K562 (cell line): ENCODE data around the gene GGCT. TPM values are rescaled to one million over a fixed set of nuclear protein-coding genes. Genes with fewer than 3 reads are reported as not detected.
A peak's percentile ranks its signal among the peaks of the same experiment; 100 is the strongest.

Experiments
- ATAC-seq: fragments of 200-7000 bp; cut with Tn5 transposase; 3 replicates; pipeline ENCODE4 v1.9.1; 2020; ENCODE audit warnings: moderate library complexity
- BruUV-seq: library from RNA; stranded (reverse); fragments of 400-500 nt; replicated peaks from 2 replicates; lab custom pipeline; 2021; lab: Mats Ljungman, UMichigan
- CTCF ChIA-PET: fragments of 300-600 bp; formaldehyde crosslinking; extraction: SDS; loops from one replicate; lab custom pipeline; 2021; ENCODE audit warnings: low intra/inter-chr PET ratio; lab: Yijun Ruan, JAX
- POLR2A ChIA-PET: fragments of 300-600, 350-650 bp; sonication (Branson Sonifier 250); formaldehyde crosslinking; extraction: SDS; loops from one replicate; lab custom pipeline; 2021; ENCODE audit warnings: antibody characterized with exemption, inconsistent platforms; lab: Yijun Ruan, JAX
- DNase-seq, 4 experiments: peaks; one replicate each; pipeline versions ENCODE4 v3.0.0 to v3.0.0-alpha.2; 2011 to 2018; ENCODE audit warnings: low spot score in 3 of 4, mixed read lengths in 3 of 4; ENCODE audit errors: extremely low read depth in 1 of 4
- FAIRE-seq: peaks from 2 replicates; lab custom pipeline; 2011; peaks lifted over from hg19 to GRCh38; lab: Jason Lieb, UNC
- H2AFZ ChIP-seq: 2 replicates; pipeline ENCODE4 v1.6.0; 2011; ENCODE audit warnings: low read depth, low read length, control low read depth, inconsistent platforms
- H3K27ac ChIP-seq: fragments of 200-600 bp; 3 replicates; pipeline ENCODE4 v1.8.0; 2011; ENCODE audit warnings: low read depth, mild to moderate bottlenecking, control low read depth, inconsistent platforms, low read length, moderate library complexity, mixed read lengths; ENCODE audit errors: extremely low read depth
- H3K27me3 ChIP-seq, 2 experiments: fragments of 300-600 bp in 1 of 2; 2 replicates in 1 of 2; 3 replicates in 1 of 2; pipeline versions ENCODE4 v1.6.0 to v1.8.0; 2011; ENCODE audit warnings: inconsistent platforms in 2 of 2, low read length in 2 of 2, mild to moderate bottlenecking in 1 of 2, mixed read lengths in 1 of 2, moderate library complexity in 1 of 2; ENCODE audit not compliant: control insufficient read depth in 2 of 2, insufficient read depth in 2 of 2
- H3K36me3 ChIP-seq: fragments of 300-600 bp; 3 replicates; pipeline ENCODE4 v1.8.0; 2011; ENCODE audit warnings: mild to moderate bottlenecking, low read length, inconsistent platforms; ENCODE audit not compliant: control insufficient read depth, insufficient read depth
- H3K4me1 ChIP-seq, 2 experiments: fragments of 200-600 bp in 1 of 2; replicated peaks in 1 of 2; 2 replicates in 1 of 2; 3 replicates in 1 of 2; pipeline versions ENCODE4 v1.5.1 to v1.8.0; 2011; ENCODE audit warnings: inconsistent platforms in 2 of 2, low read length in 2 of 2, mild to moderate bottlenecking in 1 of 2, mixed read lengths in 1 of 2, moderate library complexity in 1 of 2; ENCODE audit not compliant: control insufficient read depth in 2 of 2, insufficient read depth in 2 of 2
- H3K4me2 ChIP-seq: 2 replicates; pipeline ENCODE4 v1.6.1; 2011; ENCODE audit warnings: low read length, control low read depth, inconsistent platforms, mixed read lengths; ENCODE audit not compliant: insufficient read depth
- H3K4me3 ChIP-seq: fragments of 200-600 bp; sonication (generic), shearing (Covaris generic); 2 replicates; pipeline ENCODE4 v1.5.1; 2016; ENCODE audit warnings: control low read depth, inconsistent platforms
- H3K79me2 ChIP-seq: fragments of 200-600 bp; 3 replicates; pipeline ENCODE4 v1.8.0; 2011; ENCODE audit warnings: low read length, inconsistent platforms; ENCODE audit not compliant: control insufficient read depth, insufficient read depth
- H3K9ac ChIP-seq, 2 experiments: 2 replicates each; pipeline versions ENCODE4 v1.6.0 to v1.6.1; 2011; ENCODE audit warnings: low read depth in 2 of 2, low read length in 2 of 2, control low read depth in 1 of 2, inconsistent platforms in 1 of 2, mild to moderate bottlenecking in 1 of 2, mixed read lengths in 1 of 2; ENCODE audit not compliant: insufficient read depth in 1 of 2
- H3K9me1 ChIP-seq: one replicate; pipeline ENCODE4 v1.6.0; 2011; ENCODE audit warnings: inconsistent platforms, mild to moderate bottlenecking, low read length, moderate library complexity; ENCODE audit not compliant: control insufficient read depth, insufficient read depth
- H3K9me3 ChIP-seq: replicated peaks from 2 replicates; pipeline ENCODE4 v1.5.1; 2011; ENCODE audit warnings: low read depth, low read length, inconsistent platforms; ENCODE audit not compliant: control insufficient read depth, insufficient read depth
- H4K20me1 ChIP-seq: replicated peaks from 2 replicates; pipeline ENCODE4 v1.6.1; 2011; ENCODE audit warnings: low read length, inconsistent platforms, mixed read lengths; ENCODE audit not compliant: control insufficient read depth, insufficient read depth
- GTF2E2 ChIP-seq: fragments of 200-800 bp; sonication (Bioruptor generic); IDR thresholded peaks from 2 replicates; pipeline ENCODE4 v1.6.1; 2016; ENCODE audit warnings: missing genetic modification characterization, missing compliant biosample characterization
- NFYB ChIP-seq: IDR thresholded peaks from 2 replicates; pipeline ENCODE4 v1.6.1; 2011; ENCODE audit warnings: mild to moderate bottlenecking, moderate library complexity; ENCODE audit not compliant: insufficient read length; ENCODE audit errors: extremely low read depth
- NR1H2 ChIP-seq: sonication (generic); formaldehyde crosslinking; IDR thresholded peaks from 2 replicates; pipeline ENCODE4 v1.4.0; 2020; ENCODE audit warnings: mild to moderate bottlenecking, missing genetic modification reagents
- WGBS: fragments of 100-300 bp; shearing (Covaris generic); methylation state at CpG from one replicate; pipeline ENCODE4 v1.1.6; 2016; ENCODE audit warnings: low coverage, mixed read lengths; ENCODE audit not compliant: insufficient coverage; ENCODE audit errors: missing lambda C conversion rate; 5-methylcytosine and 5-hydroxymethylcytosine counted together
- in situ Hi-C: fragments of 300-500 bp; cut with MboI; formaldehyde crosslinking; loops from 4 replicates; pipeline ENCODE4 v1.15.0; 2018; ENCODE audit warnings: inconsistent platforms, mixed read lengths
- intact Hi-C: fragments of 100-400 bp; cut with micrococcal nuclease; formaldehyde crosslinking; loops from 2 replicates; pipeline ENCODE4 v1.14.2; 2022
- polyA plus RNA-seq, 8 experiments: library from polyadenylated mRNA; depleted of rRNA in 4 of 8; stranded (reverse) in 5 of 8; unstranded in 3 of 8; fragments of >200 nt; fragmentation: Nextera tagmentation in 2 of 8; fragmentation: Illumina TruSeq in 1 of 8; extraction: Ambion mirVana in 2 of 8; extraction: Trizol in 1 of 8; gene quantifications; 2 replicates each; pipeline versions ENCODE4 v1.2.1 to v1.2.3, GENCODE V29; 2011 to 2014; ENCODE audit warnings: inconsistent platforms in 1 of 8, missing spikeins in 1 of 8
- total RNA-seq, 7 experiments: library from RNA; depleted of rRNA in 6 of 7; stranded (reverse); fragments of >200 nt in 6 of 7; fragmentation: Illumina TruSeq in 2 of 7; extraction: Trizol in 2 of 7; gene quantifications; 2 replicates each; pipeline versions ENCODE4 v1.2.1 to v1.2.3, GENCODE V29; 2011 to 2021; ENCODE audit warnings: low replicate concordance in 1 of 7

The GGCT gene
- total and polyA plus RNA-seq, 9 of the 15 experiments (the other 6 are each of a cell fraction or from before 2014, with no cell fraction given) = 79.0 to 349 (median 136) TPM

DNA sequence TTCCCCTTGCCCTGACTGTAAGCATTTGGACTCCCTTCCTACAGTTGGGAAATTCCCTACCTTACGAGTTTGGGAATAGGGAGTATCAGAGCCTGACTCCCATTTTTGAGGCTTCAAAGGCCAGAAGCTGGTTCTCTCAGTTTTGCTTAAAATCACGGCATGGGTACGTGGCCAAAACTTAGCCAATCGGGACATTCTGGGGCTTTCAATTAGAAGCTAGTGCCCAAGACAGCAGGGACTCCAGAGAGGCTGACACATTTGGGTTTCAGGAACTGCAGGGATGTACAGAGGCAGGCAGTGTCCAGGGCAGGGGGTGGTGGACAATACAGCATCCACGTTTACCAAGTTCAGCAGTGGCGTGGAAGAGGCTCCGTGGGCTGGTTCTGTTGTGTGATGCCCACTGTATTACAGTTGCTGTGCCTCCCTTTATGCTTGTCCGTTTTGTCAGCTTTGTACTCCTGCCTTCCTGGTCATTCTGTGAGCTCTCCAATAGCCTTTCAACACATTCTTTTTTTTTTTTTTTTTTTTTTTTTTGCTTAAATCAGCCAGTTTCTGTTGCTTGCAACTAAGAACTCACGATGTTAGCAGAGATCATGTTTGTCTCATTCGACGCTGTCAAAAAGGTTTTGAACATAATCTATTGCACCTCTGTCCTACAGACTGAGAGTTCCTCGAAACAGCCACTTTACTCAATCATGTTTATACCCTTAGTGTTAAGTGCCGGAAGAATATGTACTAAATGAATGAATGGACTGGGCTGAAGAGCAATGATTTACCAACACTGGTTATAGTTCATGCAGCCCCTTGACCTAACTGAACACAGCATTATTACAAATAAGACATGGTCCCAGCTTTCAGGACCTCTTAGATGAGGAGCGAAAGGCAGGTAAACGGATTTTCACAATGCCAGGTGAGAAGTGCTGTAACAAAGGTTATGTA, 1.1 kb downstream of the GGCT start:
- in situ Hi-C loops = no loop called here
- ATAC-seq = no peak
- Histone ChIP-seq H3K9me3 (no peaks in the 10 kb centered on the region), H3K4me2 (peak overlapping the region; percentile 98), H3K27ac (peak overlapping the region; percentile 81), H3K79me2 (peaks cover 51% of the 10 kb centered on the region), H3K27me3 (no peaks in the 10 kb centered on the region), H3K9ac (peak overlapping the region; percentile 86 to 98), H4K20me1 (no peaks in the 10 kb centered on the region), H3K4me3 (peak overlapping the region; percentile 82), H3K36me3 (peaks cover 38% of the 10 kb centered on the region), H2AFZ (peak overlapping the region; percentile 96), H3K9me1 (no peaks in the 10 kb centered on the region), H3K4me1 (peaks cover 14 to 16% of the 10 kb centered on the region in 2 experiments; a peak in 4 of 5 replicates)
- TSS peak; percentile 49 for BruUV-seq
- ChIA-PET CTCF (no interaction called here), POLR2A (interaction anchor here (0.6 to 0.8 kb wide), 2 partner anchors 23 to 748 kb away, joined by 3 to 6 read pairs; no protein-coding TSS in a partner anchor)
- DNase-seq = no peak
- TF ChIP-seq NFYB = peak; percentile 53
- 0 out of 2 replicates have a peak, but pooled peaks have one; percentile 3 for TF ChIP-seq GTF2E2 (tag)
- TF ChIP-seq NR1H2 (CRISPR knock-in tag) = no peak
- intact Hi-C loops = loop anchor here (1.0 kb wide), 1 partner anchor 25 kb away; the partner anchor contains the start of gene NOD1
- no peak for FAIRE-seq
- WGBS = 26% methylated on average over 15 of the region's 15 CpGs
